Measurements from ENCODE around the gene FBP1.

The FBP1 gene

DNA sequence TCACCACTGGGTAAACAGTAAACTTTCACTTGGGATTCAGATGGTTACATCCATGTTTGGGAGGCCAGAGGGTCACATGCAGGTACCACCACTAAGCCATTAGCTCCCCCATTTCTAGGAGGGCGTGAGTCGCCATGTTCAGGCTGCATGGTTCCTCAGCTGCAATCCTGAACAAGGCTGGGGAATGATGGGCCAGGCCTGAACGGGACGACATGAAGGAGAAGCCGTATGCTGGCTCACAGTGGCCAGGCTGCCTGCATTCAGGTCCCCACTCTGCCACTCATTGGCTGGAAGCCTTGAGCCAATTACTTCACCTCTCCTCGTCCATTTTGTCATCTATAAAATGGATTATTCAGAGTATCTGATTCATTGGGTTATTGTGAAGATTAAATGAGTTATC lies 36.7 kb downstream of the FBP1 start:
- H3K27me3 ChIP-seq (ENCODE audit: insufficient read depth, low read length, poor library complexity, severe bottlenecking): peaks cover 27% of the 10 kb centered on the region
- TF ChIP-seq EZH2phosphoT487 (IDR thresholded peaks at IDR 0.05; ENCODE audit: borderline replicate concordance): no peak
- TF ChIP-seq, protein P1, sequence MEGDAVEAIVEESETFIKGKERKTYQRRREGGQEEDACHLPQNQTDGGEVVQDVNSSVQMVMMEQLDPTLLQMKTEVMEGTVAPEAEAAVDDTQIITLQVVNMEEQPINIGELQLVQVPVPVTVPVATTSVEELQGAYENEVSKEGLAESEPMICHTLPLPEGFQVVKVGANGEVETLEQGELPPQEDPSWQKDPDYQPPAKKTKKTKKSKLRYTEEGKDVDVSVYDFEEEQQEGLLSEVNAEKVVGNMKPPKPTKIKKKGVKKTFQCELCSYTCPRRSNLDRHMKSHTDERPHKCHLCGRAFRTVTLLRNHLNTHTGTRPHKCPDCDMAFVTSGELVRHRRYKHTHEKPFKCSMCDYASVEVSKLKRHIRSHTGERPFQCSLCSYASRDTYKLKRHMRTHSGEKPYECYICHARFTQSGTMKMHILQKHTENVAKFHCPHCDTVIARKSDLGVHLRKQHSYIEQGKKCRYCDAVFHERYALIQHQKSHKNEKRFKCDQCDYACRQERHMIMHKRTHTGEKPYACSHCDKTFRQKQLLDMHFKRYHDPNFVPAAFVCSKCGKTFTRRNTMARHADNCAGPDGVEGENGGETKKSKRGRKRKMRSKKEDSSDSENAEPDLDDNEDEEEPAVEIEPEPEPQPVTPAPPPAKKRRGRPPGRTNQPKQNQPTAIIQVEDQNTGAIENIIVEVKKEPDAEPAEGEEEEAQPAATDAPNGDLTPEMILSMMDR (conservative IDR thresholded peaks at IDR 0.05; ENCODE audit: low read length): no peak
- no peaks in the 10 kb centered on the region for H3K9me2 ChIP-seq (replicated peaks; ENCODE audit: low read depth, low read length)

DNA sequence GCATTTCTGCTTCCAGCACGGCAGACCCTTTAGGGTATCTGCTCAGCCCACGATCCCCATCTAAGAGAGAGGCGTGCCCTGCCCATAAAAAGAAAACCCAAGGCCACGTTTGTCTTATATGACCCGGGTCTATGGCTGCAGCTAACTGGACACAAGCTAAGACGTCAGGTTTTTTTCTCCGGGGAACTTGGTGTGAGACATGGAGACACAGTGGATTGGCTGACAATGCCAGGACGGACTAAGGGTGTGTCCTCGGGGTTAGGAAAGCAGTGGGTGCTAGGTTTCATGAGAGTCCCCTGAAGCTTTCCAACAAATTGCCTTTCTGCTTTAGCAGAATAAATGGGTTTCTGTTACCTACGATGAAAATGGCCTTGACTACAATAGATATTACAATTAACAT lies 38.6 kb downstream of the FBP1 start:
- H3K36me3 ChIP-seq (ENCODE audit: insufficient read depth, low read length): no peaks in the 10 kb centered on the region
- no peaks in the 10 kb centered on the region for H3K9me2 ChIP-seq (replicated peaks; ENCODE audit: low read depth, low read length)
- no peaks in the 10 kb centered on the region for H3K79me2 ChIP-seq (ENCODE audit: insufficient read depth, low read length)
- no peak overlapping the region for H3K4me3 ChIP-seq (ENCODE audit: low read length, poor library complexity, severe bottlenecking)
- H4K20me1 ChIP-seq (ENCODE audit: insufficient read depth, low read length, poor library complexity, severe bottlenecking): no peaks in the 10 kb centered on the region
- H3K4me2 ChIP-seq (ENCODE audit: low read depth, low read length, poor library complexity, severe bottlenecking): no peak overlapping the region
- H3F3A ChIP-seq (ENCODE audit: low read depth): no peaks in the 10 kb centered on the region
- no peak overlapping the region for H3K9ac ChIP-seq (ENCODE audit: low read depth, low read length, poor library complexity, severe bottlenecking)
- H3K4me1 ChIP-seq (ENCODE audit: insufficient read depth, low read length, poor library complexity, severe bottlenecking): no peaks in the 10 kb centered on the region
- no peaks in the 10 kb centered on the region for H3K9me3 ChIP-seq (ENCODE audit: insufficient read depth, low read depth, low read length)
- TF ChIP-seq, protein P1 (conservative IDR thresholded peaks at IDR 0.05; ENCODE audit: low read length): no peak
- TF ChIP-seq EZH2phosphoT487 (IDR thresholded peaks at IDR 0.05; ENCODE audit: borderline replicate concordance): no peak
- peaks cover 13% of the 10 kb centered on the region for H3K27me3 ChIP-seq (ENCODE audit: insufficient read depth, low read length, poor library complexity, severe bottlenecking)
- no peak overlapping the region for H2AFZ ChIP-seq (ENCODE audit: low read length)

More for the DNA sequence above, 36.7 kb downstream of the FBP1 start:
- no peaks in the 10 kb centered on the region for H3K36me3 ChIP-seq (ENCODE audit: insufficient read depth, low read length)
- H3F3A ChIP-seq (ENCODE audit: low read depth): no peaks in the 10 kb centered on the region
- peak overlapping the region; percentile 44; the same call in 1 of the 2 replicates for H2AFZ ChIP-seq (ENCODE audit: low read length)
- H3K9ac ChIP-seq (ENCODE audit: low read depth, low read length, poor library complexity, severe bottlenecking): no peak overlapping the region
- H3K79me2 ChIP-seq (ENCODE audit: insufficient read depth, low read length): no peaks in the 10 kb centered on the region
- H3K4me2 ChIP-seq (ENCODE audit: low read depth, low read length, poor library complexity, severe bottlenecking): no peak overlapping the region
- no peaks in the 10 kb centered on the region for H4K20me1 ChIP-seq (ENCODE audit: insufficient read depth, low read length, poor library complexity, severe bottlenecking)
- H3K9me3 ChIP-seq (ENCODE audit: insufficient read depth, low read depth, low read length): no peaks in the 10 kb centered on the region
- no peak overlapping the region for H3K4me3 ChIP-seq (ENCODE audit: low read length, poor library complexity, severe bottlenecking)
- no peaks in the 10 kb centered on the region for H3K4me1 ChIP-seq (ENCODE audit: insufficient read depth, low read length, poor library complexity, severe bottlenecking)

DNA sequence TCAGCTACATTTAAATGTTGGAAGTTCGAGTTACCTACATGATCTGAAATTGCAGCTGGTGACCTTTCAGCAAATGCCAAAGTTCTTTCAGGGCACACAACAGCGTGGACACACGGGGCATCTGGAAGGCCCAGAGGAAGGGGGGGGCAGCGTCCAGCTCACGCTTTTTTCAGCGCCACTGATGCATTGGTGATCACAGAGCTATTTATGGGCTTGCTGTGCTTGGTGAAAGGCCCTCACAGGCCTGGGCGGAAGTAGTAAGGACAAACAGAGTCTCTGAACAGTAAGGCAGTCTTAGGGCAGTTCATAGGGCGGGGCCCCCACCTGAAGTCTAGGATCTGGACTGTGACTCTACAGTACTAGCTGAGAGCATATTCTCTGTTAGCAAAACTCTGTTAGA lies 39.1 kb downstream of the FBP1 start:
- no peaks in the 10 kb centered on the region for H3K36me3 ChIP-seq (ENCODE audit: insufficient read depth, low read length)
- H3K27me3 ChIP-seq (ENCODE audit: insufficient read depth, low read length, poor library complexity, severe bottlenecking): peaks cover 8% of the 10 kb centered on the region
- no peak overlapping the region for H3K4me3 ChIP-seq (ENCODE audit: low read length, poor library complexity, severe bottlenecking)
- TF ChIP-seq, protein P1 (conservative IDR thresholded peaks at IDR 0.05; ENCODE audit: low read length): no peak
- TF ChIP-seq EZH2phosphoT487 (IDR thresholded peaks at IDR 0.05; ENCODE audit: borderline replicate concordance): no peak
- H3F3A ChIP-seq (ENCODE audit: low read depth): no peaks in the 10 kb centered on the region
- H4K20me1 ChIP-seq (ENCODE audit: insufficient read depth, low read length, poor library complexity, severe bottlenecking): no peaks in the 10 kb centered on the region
- H3K9me3 ChIP-seq (ENCODE audit: insufficient read depth, low read depth, low read length): no peaks in the 10 kb centered on the region
- H2AFZ ChIP-seq (ENCODE audit: low read length): no peak overlapping the region
- no peak overlapping the region for H3K4me2 ChIP-seq (ENCODE audit: low read depth, low read length, poor library complexity, severe bottlenecking)
- H3K79me2 ChIP-seq (ENCODE audit: insufficient read depth, low read length): no peaks in the 10 kb centered on the region
- no peaks in the 10 kb centered on the region for H3K9me2 ChIP-seq (replicated peaks; ENCODE audit: low read depth, low read length)
- no peak overlapping the region for H3K9ac ChIP-seq (ENCODE audit: low read depth, low read length, poor library complexity, severe bottlenecking)
- no peaks in the 10 kb centered on the region for H3K4me1 ChIP-seq (ENCODE audit: insufficient read depth, low read length, poor library complexity, severe bottlenecking)

Measured in Loucy (cell line).